ENCODE data around the gene GRID1.

Gene GRID1

GRCh38 chr10:85667638-85668233 is 698.9 kb downstream of the GRID1 start:
- TF ChIP-seq CTCF (IDR thresholded peaks at IDR 0.05; ENCODE audit: low read length) (no peak), EZH2 (IDR thresholded peaks at IDR 0.05; ENCODE audit: borderline replicate concordance, low read length) (no peak)
- no peak overlapping the region for H2AFZ ChIP-seq (ENCODE audit: low read length)
- H3K4me1 ChIP-seq (ENCODE audit: insufficient read depth, low read length, severe bottlenecking) = no peaks in the 10 kb centered on the region
- H3K27ac ChIP-seq (ENCODE audit: low read depth, low read length, poor library complexity, severe bottlenecking) = no peak overlapping the region
- H3K9me2 ChIP-seq (ENCODE audit: low read depth, low read length) = no peaks in the 10 kb centered on the region
- no peaks in the 10 kb centered on the region for H3K79me2 ChIP-seq (ENCODE audit: insufficient read depth, low read length)
- H3K9ac ChIP-seq (ENCODE audit: low read length) = no peak overlapping the region
- no peaks in the 10 kb centered on the region for H3K36me3 ChIP-seq (ENCODE audit: insufficient read depth, low read length)
- no peaks in the 10 kb centered on the region for H4K20me1 ChIP-seq (ENCODE audit: insufficient read depth, low read length)
- H3K4me3 ChIP-seq (ENCODE audit: low read depth, low read length, poor library complexity, severe bottlenecking) = no peak overlapping the region
- H3F3A ChIP-seq (ENCODE audit: insufficient read depth, low read length) = no peaks in the 10 kb centered on the region
- no peaks in the 10 kb centered on the region for H3K9me3 ChIP-seq (ENCODE audit: low read length)
- 0 out of 2 replicates have a peak, but pooled peaks cover 3% of the 10 kb centered on the region for H3K27me3 ChIP-seq (ENCODE audit: insufficient read depth, low read length)
- H3K4me2 ChIP-seq (ENCODE audit: low read length) = no peak overlapping the region

- Histone ChIP-seq H3F3A (ENCODE audit: insufficient read depth, low read length) (no peaks in the 10 kb centered on the region), H3K4me1 (ENCODE audit: insufficient read depth, low read length, severe bottlenecking) (no peaks in the 10 kb centered on the region), H2AFZ (ENCODE audit: low read length) (no peak overlapping the region), H3K27me3 (ENCODE audit: insufficient read depth, low read length) (0 out of 2 replicates have a peak, but pooled peaks cover 3% of the 10 kb centered on the region), H3K4me3 (ENCODE audit: low read depth, low read length, poor library complexity, severe bottlenecking) (no peak overlapping the region), H3K27ac (ENCODE audit: low read depth, low read length, poor library complexity, severe bottlenecking) (no peak overlapping the region), H3K79me2 (ENCODE audit: insufficient read depth, low read length) (no peaks in the 10 kb centered on the region), H3K9me2 (ENCODE audit: low read depth, low read length) (no peaks in the 10 kb centered on the region), H3K36me3 (ENCODE audit: insufficient read depth, low read length) (no peaks in the 10 kb centered on the region), H3K4me2 (ENCODE audit: low read length) (no peak overlapping the region), H4K20me1 (ENCODE audit: insufficient read depth, low read length) (no peaks in the 10 kb centered on the region), H3K9me3 (ENCODE audit: low read length) (no peaks in the 10 kb centered on the region), H3K9ac (ENCODE audit: low read length) (no peak overlapping the region)
- TF ChIP-seq CTCF (IDR thresholded peaks at IDR 0.05; ENCODE audit: low read length) (no peak), EZH2 (IDR thresholded peaks at IDR 0.05; ENCODE audit: borderline replicate concordance, low read length) (no peak)
These were observed 699.6 kb downstream of the GRID1 start for GRCh38 chr10:85666987-85667386.

- Histone ChIP-seq H2AFZ (ENCODE audit: low read length) (no peak overlapping the region), H3K9ac (ENCODE audit: low read length) (no peak overlapping the region), H3K4me1 (ENCODE audit: insufficient read depth, low read length, severe bottlenecking) (no peaks in the 10 kb centered on the region), H3K9me3 (ENCODE audit: low read length) (no peaks in the 10 kb centered on the region), H3K27ac (ENCODE audit: low read depth, low read length, poor library complexity, severe bottlenecking) (no peak overlapping the region), H3K27me3 (ENCODE audit: insufficient read depth, low read length) (0 out of 2 replicates have a peak, but pooled peaks cover 3% of the 10 kb centered on the region), H3K9me2 (ENCODE audit: low read depth, low read length) (no peaks in the 10 kb centered on the region), H3F3A (ENCODE audit: insufficient read depth, low read length) (no peaks in the 10 kb centered on the region), H3K4me2 (ENCODE audit: low read length) (no peak overlapping the region), H3K79me2 (ENCODE audit: insufficient read depth, low read length) (no peaks in the 10 kb centered on the region), H4K20me1 (ENCODE audit: insufficient read depth, low read length) (no peaks in the 10 kb centered on the region), H3K36me3 (ENCODE audit: insufficient read depth, low read length) (no peaks in the 10 kb centered on the region), H3K4me3 (ENCODE audit: low read depth, low read length, poor library complexity, severe bottlenecking) (no peak overlapping the region)
- TF ChIP-seq EZH2 (IDR thresholded peaks at IDR 0.05; ENCODE audit: borderline replicate concordance, low read length) = no peak
- TF ChIP-seq CTCF (IDR thresholded peaks at IDR 0.05; ENCODE audit: low read length) = no peak
These were observed 700.5 kb downstream of the GRID1 start for GRCh38 chr10:85666102-85666501.
